Esophagus (tissue), 2 donors: ENCODE results near the gene HIVEP3. TPM values are rescaled to one million over a fixed set of nuclear protein-coding genes. Genes with fewer than 3 reads are reported as not detected.
A peak's percentile ranks its signal among the peaks of the same experiment; 100 is the strongest.

Experiments
- H3K27ac ChIP-seq, 2 donors: one replicate each; pipeline ENCODE4 v1.5.1; 2013; ENCODE audit warnings: low read depth in 2 of 2, mild to moderate bottlenecking in 2 of 2, inconsistent platforms in 1 of 2, low read length in 1 of 2, moderate library complexity in 1 of 2
- H3K27me3 ChIP-seq, 2 donors: one replicate each; pipeline ENCODE4 v1.6.1; 2013; ENCODE audit warnings: low read length in 2 of 2, control low read depth in 1 of 2, mild to moderate bottlenecking in 1 of 2; ENCODE audit not compliant: insufficient read depth in 2 of 2, control insufficient read depth in 1 of 2
- H3K36me3 ChIP-seq, 2 donors: one replicate each; pipeline ENCODE4 v1.6.1; 2013; ENCODE audit warnings: low read length in 1 of 2; ENCODE audit not compliant: control insufficient read depth in 2 of 2, insufficient read depth in 2 of 2
- H3K4me1 ChIP-seq, 2 donors: one replicate each; pipeline ENCODE4 v1.6.1; 2013; ENCODE audit warnings: low read length in 1 of 2; ENCODE audit not compliant: control insufficient read depth in 2 of 2, insufficient read depth in 2 of 2
- H3K4me3 ChIP-seq, 2 donors: one replicate each; pipeline ENCODE4 v1.5.1; 2013; ENCODE audit warnings: low read length in 2 of 2, mild to moderate bottlenecking in 2 of 2, low read depth in 1 of 2, moderate library complexity in 1 of 2
- H3K9me3 ChIP-seq, 2 donors: one replicate each; pipeline ENCODE4 v1.6.1; 2013; ENCODE audit warnings: mild to moderate bottlenecking in 2 of 2, low read depth in 1 of 2, low read length in 1 of 2, moderate library complexity in 1 of 2; ENCODE audit not compliant: control insufficient read depth in 2 of 2, insufficient read depth in 1 of 2
- WGBS, 2 donors: extraction: QIAGEN DNeasy Blood & Tissue Kit; methylation state at CpG; one replicate each; pipeline ENCODE4 v1.1.7; 2013; 5-methylcytosine and 5-hydroxymethylcytosine counted together
- polyA plus RNA-seq, 2 donors: library from polyadenylated mRNA; stranded (reverse); fragments of 200-250 nt; gene quantifications; one replicate each; pipeline ENCODE4 v1.2.3, GENCODE V29; 2013
- donor health status: healthy with polysubstance abuse.
- donor health status: Bipolar disorder and iron deficiency.

Gene HIVEP3
- polyA plus RNA-seq, 2 donors: 2.7 to 10.0 TPM

- peaks cover 0 to 15% of the 10 kb centered on the region in 2 donors for H3K4me1 ChIP-seq
- H3K27ac ChIP-seq: no peak overlapping the region
- no peaks in the 10 kb centered on the region for H3K27me3 ChIP-seq
- H3K9me3 ChIP-seq: no peaks in the 10 kb centered on the region
- H3K4me3 ChIP-seq: no peak overlapping the region
- 88% methylated on average over 8 of the region's 8 CpGs for WGBS, 2 donors
- no peaks in the 10 kb centered on the region for H3K36me3 ChIP-seq
Observed at GRCh38 chr1:41805771-41806471, 112.8 kb downstream of the HIVEP3 start.

- no peaks in the 10 kb centered on the region for H3K9me3 ChIP-seq
- H3K27ac ChIP-seq: peak overlapping the region; percentile 92 to 94
- H3K4me3 ChIP-seq: peak overlapping the region in 1 of 2 donors; percentile 22
- no peaks in the 10 kb centered on the region for H3K27me3 ChIP-seq
- 40 to 46% methylated on average over 5 of the region's 5 CpGs for WGBS, 2 donors
- no peaks in the 10 kb centered on the region for H3K36me3 ChIP-seq
- peaks cover 0 to 14% of the 10 kb centered on the region in 2 donors for H3K4me1 ChIP-seq
Observed at GRCh38 chr1:41804176-41804575, 114.5 kb downstream of the HIVEP3 start.

GRCh38 chr1:41803656-41804055, 115.1 kb downstream of the HIVEP3 start:
- Histone ChIP-seq H3K4me3 (no peak overlapping the region), H3K9me3 (no peaks in the 10 kb centered on the region), H3K27me3 (no peaks in the 10 kb centered on the region), H3K4me1 (peaks cover 0 to 12% of the 10 kb centered on the region in 2 donors), H3K27ac (peak overlapping the region; percentile 77 to 91), H3K36me3 (no peaks in the 10 kb centered on the region)
- 45 to 50% methylated on average over 4 of the region's 4 CpGs for WGBS, 2 donors

- peak overlapping the region; percentile 77 to 91 for H3K27ac ChIP-seq
Observed at GRCh38 chr1:41802532-41803501, 115.9 kb downstream of the HIVEP3 start.

GRCh38 chr1:41800311-41800829, 118.4 kb downstream of the HIVEP3 start:
- Histone ChIP-seq H3K27ac (no peak overlapping the region), H3K4me1 (peaks cover 0 to 8% of the 10 kb centered on the region in 2 donors), H3K27me3 (no peaks in the 10 kb centered on the region), H3K4me3 (no peak overlapping the region), H3K9me3 (no peaks in the 10 kb centered on the region), H3K36me3 (no peaks in the 10 kb centered on the region)
- 51 to 61% methylated on average over 2 of the region's 2 CpGs for WGBS, 2 donors

More at GRCh38 chr1:41802532-41803501, 115.9 kb downstream of the HIVEP3 start:
- H3K9me3 ChIP-seq: no peaks in the 10 kb centered on the region
- no peak overlapping the region for H3K4me3 ChIP-seq
- H3K27me3 ChIP-seq: no peaks in the 10 kb centered on the region
- peaks cover 0 to 12% of the 10 kb centered on the region in 2 donors for H3K4me1 ChIP-seq
- WGBS, 2 donors: 33 to 47% methylated on average over 4 of the region's 4 CpGs
- H3K36me3 ChIP-seq: no peaks in the 10 kb centered on the region

- 46 to 51% methylated on average over 2 of the region's 2 CpGs for WGBS, 2 donors
Observed at GRCh38 chr1:41799723-41800122, 119.0 kb downstream of the HIVEP3 start.

GRCh38 chr1:41799205-41799604, 119.5 kb downstream of the HIVEP3 start:
- Histone ChIP-seq H3K4me3 (no peak overlapping the region), H3K27me3 (no peaks in the 10 kb centered on the region), H3K4me1 (peaks cover 0 to 8% of the 10 kb centered on the region in 2 donors), H3K27ac (no peak overlapping the region), H3K36me3 (no peaks in the 10 kb centered on the region), H3K9me3 (no peaks in the 10 kb centered on the region)
- WGBS, 2 donors: 90 to 91% methylated on average over 3 of the region's 3 CpGs

More at GRCh38 chr1:41799723-41800122, 119.0 kb downstream of the HIVEP3 start:
- H3K27me3 ChIP-seq: no peaks in the 10 kb centered on the region
- H3K27ac ChIP-seq: no peak overlapping the region
- H3K36me3 ChIP-seq: no peaks in the 10 kb centered on the region
- no peaks in the 10 kb centered on the region for H3K9me3 ChIP-seq
- H3K4me3 ChIP-seq: no peak overlapping the region
- peaks cover 0 to 8% of the 10 kb centered on the region in 2 donors for H3K4me1 ChIP-seq

- WGBS, 2 donors: 71 to 75% methylated on average over 5 of the region's 5 CpGs
- Histone ChIP-seq H3K4me3 (no peak overlapping the region), H3K9me3 (no peaks in the 10 kb centered on the region), H3K27me3 (no peaks in the 10 kb centered on the region), H3K27ac (no peak overlapping the region), H3K4me1 (peaks cover 5 to 13% of the 10 kb centered on the region in 2 donors), H3K36me3 (no peaks in the 10 kb centered on the region)
Observed at GRCh38 chr1:41795205-41795762, 123.4 kb downstream of the HIVEP3 start.

GRCh38 chr1:41794031-41794430, 124.7 kb downstream of the HIVEP3 start:
- no peaks in the 10 kb centered on the region for H3K27me3 ChIP-seq
- H3K4me1 ChIP-seq: peaks cover 5 to 19% of the 10 kb centered on the region in 2 donors
- no peak overlapping the region for H3K4me3 ChIP-seq
- no peaks in the 10 kb centered on the region for H3K9me3 ChIP-seq
- no peaks in the 10 kb centered on the region for H3K36me3 ChIP-seq
- H3K27ac ChIP-seq: no peak overlapping the region
- 76 to 79% methylated on average over 5 of the region's 5 CpGs for WGBS, 2 donors
